GM12878 (cell line): ENCODE measurements around the gene GP2. TPM values are rescaled to one million over a fixed set of nuclear protein-coding genes. Genes with fewer than 3 reads are reported as not detected.

ENCODE experiments used
- ATAC-seq: fragments of 200-7000 bp; cut with Tn5 transposase; 3 replicates; pipeline ENCODE4 v1.9.1; 2020; ENCODE audit warnings: mild to moderate bottlenecking, moderate library complexity
- BruUV-seq: library from RNA; stranded (reverse); fragments of 400-500 nt; replicated peaks from 2 replicates; lab custom pipeline; 2021; lab: Mats Ljungman, UMichigan
- CTCF ChIA-PET: fragments of 300-600 bp; sonication (Branson Sonifier 250); formaldehyde crosslinking; extraction: SDS; loops from one replicate; lab custom pipeline; 2021; ENCODE audit warnings: inconsistent platforms; lab: Yijun Ruan, JAX
- POLR2A ChIA-PET: fragments of 350-600 bp; formaldehyde crosslinking; extraction: SDS; loops from one replicate; lab custom pipeline; 2021; ENCODE audit warnings: inconsistent platforms; lab: Charles Lee
- RAD21 ChIA-PET: fragments of 300-600 bp; sonication (Branson Sonifier 250); formaldehyde crosslinking; loops from one replicate; lab custom pipeline; 2023; ENCODE audit warnings: antibody characterized with exemption; ENCODE audit not compliant: unreplicated experiment; lab: Charles Lee
- SMC1A ChIA-PET: fragments of 300-600 bp; sonication (Branson Sonifier 250); formaldehyde crosslinking; loops from one replicate; lab custom pipeline; 2023; ENCODE audit not compliant: unreplicated experiment, uncharacterized antibody; lab: Charles Lee
- DNase-seq: peaks from one replicate; pipeline ENCODE4 v3.0.0-alpha.2; 2011; ENCODE audit warnings: low read depth, low spot score
- FAIRE-seq: peaks from 3 replicates; lab custom pipeline; 2011; peaks lifted over from hg19 to GRCh38; lab: Jason Lieb, UNC
- H2AFZ ChIP-seq: 2 replicates; pipeline ENCODE4 v1.6.0; 2011; ENCODE audit warnings: low read depth, low read length, control low read depth; ENCODE audit not compliant: control insufficient read depth
- H3K27ac ChIP-seq: 2 replicates; pipeline ENCODE4 v1.5.1; 2011; ENCODE audit warnings: control low read depth; ENCODE audit not compliant: control insufficient read depth, insufficient read depth
- H3K27me3 ChIP-seq, 2 experiments: replicated peaks in 1 of 2; 2 replicates each; pipeline versions ENCODE4 v1.6.0 to v1.6.1; 2011; ENCODE audit warnings: low read length in 1 of 2; ENCODE audit not compliant: control insufficient read depth in 2 of 2, insufficient read depth in 2 of 2
- H3K36me3 ChIP-seq, 2 experiments: 2 replicates each; pipeline ENCODE4 v1.5.1; 2011; ENCODE audit warnings: low read length in 1 of 2; ENCODE audit not compliant: control insufficient read depth in 2 of 2, insufficient read depth in 2 of 2
- H3K4me1 ChIP-seq: 2 replicates; pipeline ENCODE4 v1.6.1; 2011; ENCODE audit warnings: mild to moderate bottlenecking, low read length, moderate library complexity, mixed read lengths; ENCODE audit not compliant: control insufficient read depth, insufficient read depth
- H3K4me2 ChIP-seq: 2 replicates; pipeline ENCODE4 v1.6.0; 2011; ENCODE audit warnings: control low read depth; ENCODE audit not compliant: control insufficient read depth, insufficient read depth
- H3K4me3 ChIP-seq: fragments of 200-600 bp; sonication (generic); 2 replicates; pipeline ENCODE4 v1.5.1; 2016
- H3K79me2 ChIP-seq: 2 replicates; pipeline ENCODE4 v1.6.0; 2011; ENCODE audit warnings: low read length; ENCODE audit not compliant: control insufficient read depth, insufficient read depth
- H3K9ac ChIP-seq: 2 replicates; pipeline ENCODE4 v1.8.0; 2011; ENCODE audit warnings: low read length, control low read depth, mixed read lengths; ENCODE audit not compliant: control insufficient read depth, insufficient read depth
- H3K9me3 ChIP-seq: replicated peaks from 3 replicates; pipeline ENCODE4 v1.5.1; 2011; ENCODE audit warnings: mild to moderate bottlenecking, low read length; ENCODE audit not compliant: control insufficient read depth, insufficient read depth
- H4K20me1 ChIP-seq: 2 replicates; pipeline ENCODE4 v1.6.0; 2011; ENCODE audit not compliant: control insufficient read depth, insufficient read depth
- ATF2 ChIP-seq: IDR thresholded peaks from 2 replicates; pipeline ENCODE4 v1.6.1; 2012; ENCODE audit warnings: low read length, inconsistent platforms
- ATF7 ChIP-seq: fragments of 450-650 bp; IDR thresholded peaks from 2 replicates; pipeline ENCODE4 v1.6.1; 2016; ENCODE audit warnings: low read depth, mild to moderate bottlenecking
- BRCA1 ChIP-seq: IDR thresholded peaks from 2 replicates; pipeline ENCODE4 v1.6.1; 2011; ENCODE audit warnings: low read depth, low read length, improper control_type of control experiment
- HDGF ChIP-seq: fragments of 450-650 bp; IDR thresholded peaks from 2 replicates; pipeline ENCODE4 v1.6.1; 2016; ENCODE audit warnings: antibody characterized with exemption
- NFIC ChIP-seq: IDR thresholded peaks from 2 replicates; pipeline ENCODE4 v1.6.1; 2012; ENCODE audit warnings: low read depth, mild to moderate bottlenecking, inconsistent platforms, low read length, moderate library complexity
- PAX5 ChIP-seq: IDR thresholded peaks from 2 replicates; pipeline ENCODE4 v1.6.1; 2011; ENCODE audit warnings: low read depth, low read length, borderline replicate concordance
- RAD21 ChIP-seq: IDR thresholded peaks from 2 replicates; pipeline ENCODE4 v1.6.1; 2011; ENCODE audit warnings: mild to moderate bottlenecking, low read depth, low read length, moderate library complexity; ENCODE audit not compliant: insufficient read depth
- RB1 ChIP-seq: fragments of 450-650 bp; formaldehyde crosslinking; IDR thresholded peaks from 2 replicates; pipeline ENCODE4 v1.6.1; 2017; ENCODE audit warnings: mild to moderate bottlenecking, borderline replicate concordance
- SMC3 ChIP-seq: IDR thresholded peaks from 2 replicates; pipeline ENCODE4 v1.6.1; 2011; ENCODE audit warnings: low read length, improper control_type of control experiment, borderline replicate concordance
- SP1 ChIP-seq: IDR thresholded peaks from one replicate; pipeline ENCODE4 v1.6.1; 2011; ENCODE audit warnings: low read depth, low read length
- SPI1 ChIP-seq: IDR thresholded peaks from 2 replicates; pipeline ENCODE4 v1.6.1; 2011; ENCODE audit warnings: low read depth, mild to moderate bottlenecking, low read length, moderate library complexity, borderline replicate concordance; ENCODE audit not compliant: insufficient read depth
- STAT1 ChIP-seq: fragments of 450-650 bp; conservative IDR thresholded peaks from 2 replicates; pipeline ENCODE4 v1.6.1; 2014; ENCODE audit warnings: antibody characterized with exemption, mild to moderate bottlenecking
- TARDBP ChIP-seq: IDR thresholded peaks from 2 replicates; pipeline ENCODE4 v1.6.1; 2016; ENCODE audit warnings: borderline replicate concordance
- ZNF217 ChIP-seq: fragments of 450-650 bp; IDR thresholded peaks from 2 replicates; pipeline ENCODE4 v1.6.1; 2017; ENCODE audit warnings: antibody characterized with exemption, mild to moderate bottlenecking
- ZNF24 ChIP-seq: fragments of 450-650 bp; IDR thresholded peaks from 2 replicates; pipeline ENCODE4 v1.6.1; 2017; ENCODE audit warnings: antibody characterized with exemption, mild to moderate bottlenecking
- ZNF274 ChIP-seq: IDR thresholded peaks from one replicate; pipeline ENCODE4 v1.8.0; 2011; ENCODE audit not compliant: insufficient read length, insufficient read depth
- WGBS: methylation state at CpG from one replicate; pipeline ENCODE4 v1.1.6; 2016; ENCODE audit warnings: low lambda C conversion rate; ENCODE audit not compliant: insufficient replicate concordance, insufficient coverage; ENCODE audit errors: missing lambda C conversion rate; 5-methylcytosine and 5-hydroxymethylcytosine counted together
- in situ Hi-C: fragments of 300-500 bp; cut with MboI; formaldehyde crosslinking; loops from 9 replicates; pipeline ENCODE4 v1.14.3; 2018; ENCODE audit warnings: mixed read lengths
- intact Hi-C: fragments of 100-400 bp; cut with micrococcal nuclease; formaldehyde crosslinking; loops from one replicate; pipeline ENCODE4 v1.14.2; 2022; ENCODE audit not compliant: unreplicated experiment
- polyA plus RNA-seq, 11 experiments: library from polyadenylated mRNA; depleted of rRNA in 4 of 11; unstranded in 6 of 11; stranded (reverse) in 5 of 11; fragments of >200 nt; fragmentation: Nextera tagmentation in 4 of 11; fragmentation: Illumina TruSeq in 1 of 11; extraction: Ambion mirVana in 4 of 11; extraction: Trizol in 1 of 11; gene quantifications; 1 replicate in 1 of 11; 2 replicates in 10 of 11; pipeline versions ENCODE4 v1.2.1 to v1.2.3, GENCODE V29; 2011 to 2016; ENCODE audit warnings: inconsistent platforms in 2 of 11, missing spikeins in 2 of 11, low read depth in 1 of 11
- total RNA-seq, 4 experiments: library from RNA; depleted of rRNA in 3 of 4; stranded (reverse); fragments of >200 nt in 3 of 4; fragmentation: Illumina TruSeq in 1 of 4; extraction: Trizol in 1 of 4; gene quantifications; 2 replicates each; pipeline versions ENCODE4 v1.2.1 to v1.2.3, GENCODE V29; 2013 to 2021
- TF ChIP-seq, protein P1 (sequence below): fragments of 150-350 bp; IDR thresholded peaks from 2 replicates; pipeline ENCODE4 v1.6.1; 2014; ENCODE audit warnings: mild to moderate bottlenecking, low read depth, low read length
- TF ChIP-seq, protein P2 (sequence below): IDR thresholded peaks from 2 replicates; pipeline ENCODE4 v1.6.1; 2011; ENCODE audit warnings: borderline replicate concordance, low read depth, mild to moderate bottlenecking, moderate library complexity, low read length; ENCODE audit not compliant: insufficient read depth, poor library complexity, severe bottlenecking

GP2 gene
- total and polyA plus RNA-seq, 10 of the 15 experiments (the other 5 are each of a cell fraction or from before 2014, with no cell fraction given), result 6.9 TPM; not detected in 9

DNA sequence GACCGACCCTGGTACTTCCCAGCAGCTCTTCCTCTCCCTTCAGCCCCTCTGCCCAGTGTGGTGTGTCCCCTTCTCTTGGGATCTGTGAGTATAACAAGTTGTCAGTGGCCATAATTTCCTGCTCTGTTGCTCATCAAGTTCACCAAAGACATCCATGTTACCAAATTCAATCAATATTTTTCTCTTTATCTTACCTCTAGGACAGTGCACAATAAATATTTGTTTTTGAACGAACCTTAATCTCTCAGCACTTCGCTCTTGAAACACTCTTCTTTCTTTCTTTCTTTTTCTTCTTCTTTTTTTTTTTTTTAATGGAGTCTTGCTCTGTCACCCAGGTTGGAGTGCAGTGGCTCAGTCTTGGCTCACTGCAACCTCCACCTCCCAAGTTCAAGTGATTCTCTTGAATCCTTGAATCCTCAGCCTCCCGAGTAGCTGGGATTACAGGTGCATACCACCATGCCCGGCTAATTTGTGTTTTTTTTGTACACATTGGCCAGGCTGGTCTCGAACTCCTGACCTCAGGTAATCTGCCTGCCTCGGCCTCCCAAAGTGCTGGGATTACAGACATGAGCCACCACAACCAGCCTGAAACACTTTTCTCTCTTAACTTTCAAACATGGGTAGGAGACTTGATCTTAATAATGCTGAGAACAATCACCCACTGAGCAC is 27.9 kb upstream of the GP2 start:
- H3K27me3 ChIP-seq, result no peaks in the 10 kb centered on the region
- POLR2A ChIA-PET, result no interaction called here

DNA sequence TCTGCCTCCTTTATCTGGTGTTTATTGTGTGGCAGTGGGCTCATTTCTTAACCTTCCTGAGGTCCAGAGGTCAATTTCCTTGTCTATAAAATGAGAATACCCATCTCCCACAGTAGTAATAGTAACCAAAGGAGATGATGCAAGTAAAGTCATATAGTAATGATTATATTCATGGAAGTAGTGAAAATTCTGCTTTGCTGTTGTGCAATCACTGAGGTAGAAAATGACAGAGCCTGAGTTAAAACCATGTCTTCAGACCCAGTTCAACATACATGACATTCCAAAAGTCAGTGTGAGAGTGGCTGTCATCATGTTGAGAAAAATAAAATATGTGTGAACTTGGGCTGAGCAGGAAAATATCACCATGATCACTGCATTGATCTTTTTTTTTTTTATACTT is 26.1 kb upstream of the GP2 start:
- no peak overlapping the region for H3K4me2 ChIP-seq
- H4K20me1 ChIP-seq, result no peaks in the 10 kb centered on the region
- CTCF ChIA-PET, result no interaction called here
- intact Hi-C loops, result no loop called here
- H3K9me3 ChIP-seq, result no peaks in the 10 kb centered on the region
- no peak overlapping the region for H2AFZ ChIP-seq
- no peaks in the 10 kb centered on the region for H3K27me3 ChIP-seq
- ATAC-seq, result no peak
- SMC1A ChIA-PET, result no interaction called here
- H3K36me3 ChIP-seq, result no peaks in the 10 kb centered on the region
- POLR2A ChIA-PET, result no interaction called here
- no TSS peak for BruUV-seq
- H3K9ac ChIP-seq, result no peak overlapping the region
- DNase-seq, result no peak
- H3K79me2 ChIP-seq, result no peaks in the 10 kb centered on the region
- H3K4me3 ChIP-seq, result no peak overlapping the region
- in situ Hi-C loops, result loop anchor here (25.0 kb wide), 1 partner anchor 1316 kb away; no protein-coding TSS in a partner anchor
- no peak overlapping the region for H3K27ac ChIP-seq
- RAD21 ChIA-PET, result no interaction called here
- FAIRE-seq, result no peak
- H3K4me1 ChIP-seq, result no peaks in the 10 kb centered on the region
- TF ChIP-seq, protein P1, sequence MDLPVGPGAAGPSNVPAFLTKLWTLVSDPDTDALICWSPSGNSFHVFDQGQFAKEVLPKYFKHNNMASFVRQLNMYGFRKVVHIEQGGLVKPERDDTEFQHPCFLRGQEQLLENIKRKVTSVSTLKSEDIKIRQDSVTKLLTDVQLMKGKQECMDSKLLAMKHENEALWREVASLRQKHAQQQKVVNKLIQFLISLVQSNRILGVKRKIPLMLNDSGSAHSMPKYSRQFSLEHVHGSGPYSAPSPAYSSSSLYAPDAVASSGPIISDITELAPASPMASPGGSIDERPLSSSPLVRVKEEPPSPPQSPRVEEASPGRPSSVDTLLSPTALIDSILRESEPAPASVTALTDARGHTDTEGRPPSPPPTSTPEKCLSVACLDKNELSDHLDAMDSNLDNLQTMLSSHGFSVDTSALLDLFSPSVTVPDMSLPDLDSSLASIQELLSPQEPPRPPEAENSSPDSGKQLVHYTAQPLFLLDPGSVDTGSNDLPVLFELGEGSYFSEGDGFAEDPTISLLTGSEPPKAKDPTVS, result no peak
- TF ChIP-seq ATF7 (no peak), SPI1 (no peak), ZNF217 (no peak), ATF2 (no peak), NFIC (no peak), SMC3 (no peak), ZNF24 (no peak), ZNF274 (no peak)

More for the DNA sequence above, 27.9 kb upstream of the GP2 start:
- WGBS, result 0% methylated on average over 6 of the region's 7 CpGs
- Histone ChIP-seq H3K27ac (no peak overlapping the region), H3K4me2 (no peak overlapping the region), H3K4me1 (no peaks in the 10 kb centered on the region), H3K79me2 (no peaks in the 10 kb centered on the region), H3K9me3 (no peaks in the 10 kb centered on the region), H3K9ac (no peak overlapping the region), H3K36me3 (no peaks in the 10 kb centered on the region)
- no peak for ATAC-seq
- SMC1A ChIA-PET, result no interaction called here
- intact Hi-C loops (no loop called here), in situ Hi-C loops (loop anchor here (25.0 kb wide), 1 partner anchor 1318 kb away; no protein-coding TSS in a partner anchor)
- no peak for FAIRE-seq
- no peak for TF ChIP-seq TARDBP
- TF ChIP-seq RAD21, result no peak
- TF ChIP-seq SP1, result no peak
- no peak for TF ChIP-seq STAT1
- TF ChIP-seq, protein P2, sequence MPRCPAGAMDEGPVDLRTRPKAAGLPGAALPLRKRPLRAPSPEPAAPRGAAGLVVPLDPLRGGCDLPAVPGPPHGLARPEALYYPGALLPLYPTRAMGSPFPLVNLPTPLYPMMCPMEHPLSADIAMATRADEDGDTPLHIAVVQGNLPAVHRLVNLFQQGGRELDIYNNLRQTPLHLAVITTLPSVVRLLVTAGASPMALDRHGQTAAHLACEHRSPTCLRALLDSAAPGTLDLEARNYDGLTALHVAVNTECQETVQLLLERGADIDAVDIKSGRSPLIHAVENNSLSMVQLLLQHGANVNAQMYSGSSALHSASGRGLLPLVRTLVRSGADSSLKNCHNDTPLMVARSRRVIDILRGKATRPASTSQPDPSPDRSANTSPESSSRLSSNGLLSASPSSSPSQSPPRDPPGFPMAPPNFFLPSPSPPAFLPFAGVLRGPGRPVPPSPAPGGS, result no peak
- no peak for TF ChIP-seq SMC3
- no peak for TF ChIP-seq HDGF
- no peak for TF ChIP-seq BRCA1
- no peak for TF ChIP-seq PAX5
- TF ChIP-seq RB1, result no peak
- TF ChIP-seq, all 136 proteins: peak for 0
- ChIA-PET CTCF (no interaction called here), RAD21 (no interaction called here)
- Histone ChIP-seq H3K4me3 (no peak overlapping the region), H2AFZ (no peak overlapping the region), H4K20me1 (no peaks in the 10 kb centered on the region)
- DNase-seq, result no peak
- no TSS peak for BruUV-seq
